HG02678 (cell line): ENCODE data around the gene GMDS.
A peak's percentile ranks its signal among the peaks of the same experiment; 100 is the strongest.
"Not testable (repeated sequence)": the region's sequence is repeated elsewhere in the genome, so short reads cannot be mapped to it uniquely, and the experiment has no call there.

ENCODE experiments used
- ATAC-seq: cut with Tn5 transposase; IDR thresholded peaks from one replicate; pipeline ENCODE4 v1.9.1; 2021; ENCODE audit warnings: mild to moderate bottlenecking, moderate library complexity; ENCODE audit not compliant: unreplicated experiment

Gene GMDS

GRCh38 chr6:1870251-1870650, 375.2 kb downstream of the GMDS start:
- no peak for ATAC-seq

DNA sequence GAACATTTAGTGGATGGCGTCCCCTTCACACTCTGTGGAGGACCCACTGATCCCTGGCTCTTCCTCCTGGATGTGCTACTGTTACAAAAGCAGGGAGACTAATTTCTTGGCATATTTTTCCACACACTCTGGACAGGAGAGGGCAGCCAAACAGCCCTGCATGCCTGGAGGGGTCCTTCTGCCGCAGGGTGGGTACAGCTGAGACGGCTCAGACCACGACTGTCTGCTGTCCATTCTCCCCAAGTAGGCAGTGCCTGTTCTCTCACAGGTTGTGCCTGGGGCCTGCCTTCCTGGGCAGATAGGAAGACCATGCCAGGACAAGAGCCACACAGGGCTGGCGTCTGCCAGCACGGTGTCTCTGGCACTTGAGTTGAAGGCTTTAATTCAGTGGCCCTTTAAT, 375.6 kb downstream of the GMDS start:
- no peak for ATAC-seq

GRCh38 chr6:1869308-1869707, 376.1 kb downstream of the GMDS start:
- ATAC-seq, result no peak

DNA sequence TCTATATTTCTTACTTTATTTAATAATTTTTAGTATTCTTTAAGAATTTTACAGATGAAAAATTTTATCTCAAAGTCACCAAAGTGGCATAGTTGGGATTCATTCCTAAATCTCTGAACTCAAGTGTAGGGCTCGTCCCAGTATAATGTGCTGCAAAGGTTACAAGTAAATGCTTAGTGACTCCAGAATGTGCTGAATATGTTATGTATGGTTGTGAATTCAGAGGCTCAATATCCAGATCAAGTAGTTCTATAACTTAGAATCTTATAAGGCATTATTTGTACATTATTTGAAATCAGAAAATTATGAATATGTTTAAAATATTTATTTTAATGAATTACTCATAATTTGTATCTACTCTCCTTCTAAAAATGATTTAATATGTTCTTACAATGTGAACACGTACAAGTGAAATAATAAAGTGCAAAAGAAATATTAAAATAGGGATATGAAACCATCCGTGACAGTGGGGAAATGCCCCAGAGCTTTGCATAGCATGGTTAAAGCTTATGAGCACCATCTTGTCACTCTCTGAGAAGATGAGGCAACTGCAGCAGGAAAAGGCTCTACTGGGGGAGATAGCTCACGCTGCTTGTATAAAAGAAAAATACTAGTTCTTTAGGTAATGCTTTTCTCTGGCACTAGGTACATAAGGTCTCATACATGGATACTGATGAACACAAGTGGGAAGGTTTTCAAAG, 376.7 kb downstream of the GMDS start:
- ATAC-seq, result peak; percentile 86

- ATAC-seq, result no peak
Observed at GRCh38 chr6:1867197-1867596, 378.2 kb downstream of the GMDS start.

- ATAC-seq, result no peak
Observed at GRCh38 chr6:1865585-1865984, 379.8 kb downstream of the GMDS start.

- no peak for ATAC-seq
Observed at GRCh38 chr6:1864496-1864895, 380.9 kb downstream of the GMDS start.

DNA sequence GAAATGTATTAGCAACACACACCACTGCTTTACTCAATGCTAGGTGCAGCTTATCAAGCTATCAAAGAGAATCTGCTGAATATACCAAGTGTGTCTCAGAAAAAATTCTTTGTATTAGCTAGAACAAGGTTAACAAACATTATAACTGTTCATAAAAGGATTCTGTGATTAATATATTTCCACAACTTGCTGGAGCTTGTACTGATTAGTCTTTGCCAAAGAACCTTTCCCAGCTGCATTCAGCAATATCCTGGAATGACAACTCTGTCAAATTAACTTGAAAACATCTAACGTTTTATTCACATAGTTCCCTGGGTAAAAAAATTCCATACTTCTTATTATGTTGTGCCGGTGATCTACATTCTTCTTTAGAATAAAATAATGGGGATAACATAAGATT, 383.0 kb downstream of the GMDS start:
- ATAC-seq, result no peak

- no peak for ATAC-seq
Observed at GRCh38 chr6:1860756-1861348, 384.6 kb downstream of the GMDS start.

- ATAC-seq, result no peak
Observed at GRCh38 chr6:1858859-1859258, 386.5 kb downstream of the GMDS start.

GRCh38 chr6:1858196-1858595, 387.2 kb downstream of the GMDS start:
- ATAC-seq, result no peak

GRCh38 chr6:1856381-1856780, 389.0 kb downstream of the GMDS start:
- ATAC-seq, result peak; percentile 92

DNA sequence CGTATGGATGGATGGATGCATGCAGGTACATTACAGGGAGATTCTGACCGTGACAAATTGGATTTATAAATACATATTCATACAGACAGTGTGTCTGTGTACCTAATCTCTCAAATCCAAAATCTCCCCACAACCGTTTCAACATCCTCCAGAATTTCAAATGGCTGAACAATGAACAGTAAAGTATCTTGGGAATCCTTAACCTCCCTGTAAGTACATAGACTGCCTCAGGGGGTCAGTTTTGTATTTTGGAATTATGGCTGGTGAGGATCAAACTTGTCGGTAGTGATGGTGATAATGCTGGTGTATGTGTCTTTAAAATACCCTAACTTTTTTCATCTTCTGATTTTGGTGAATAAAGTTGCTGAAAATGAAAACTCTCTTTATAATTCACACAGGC, 389.5 kb downstream of the GMDS start:
- no peak for ATAC-seq

DNA sequence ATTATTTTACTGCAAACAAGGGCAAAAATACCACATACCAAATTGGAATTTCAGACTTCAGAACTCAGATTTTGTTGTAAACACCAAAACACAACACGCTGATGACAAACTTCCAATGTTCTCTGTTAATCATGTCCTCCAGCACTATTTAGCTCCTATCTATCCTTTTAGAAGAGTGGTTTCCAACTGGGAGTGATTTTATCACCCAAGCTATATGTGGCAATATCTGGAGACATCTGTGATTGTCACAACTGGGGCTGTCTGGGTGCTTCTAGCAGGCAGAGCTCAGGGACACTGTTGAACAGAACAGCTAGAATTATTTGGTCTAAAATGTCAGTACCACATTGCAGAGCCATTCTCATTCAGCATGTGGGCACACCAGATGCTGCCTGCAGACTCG, 391.1 kb downstream of the GMDS start:
- ATAC-seq, result no peak

DNA sequence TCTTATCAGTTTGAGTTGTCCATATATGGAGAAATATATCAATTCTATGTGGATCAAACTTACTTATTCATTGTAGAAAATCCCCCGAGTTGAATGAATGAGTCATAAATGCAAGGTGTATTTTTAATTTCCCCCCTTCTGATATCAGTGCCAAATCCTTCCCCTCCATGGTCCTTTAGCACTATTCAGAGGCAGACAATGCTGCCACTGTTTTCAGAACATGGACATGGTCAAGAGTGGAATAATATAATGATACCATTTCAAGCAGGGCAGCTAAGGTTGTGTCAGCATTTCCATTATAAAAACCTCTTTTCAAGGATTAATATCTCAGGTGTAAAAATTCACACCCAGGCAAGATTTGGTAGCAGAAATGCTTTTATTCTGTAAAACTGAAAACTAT, 391.6 kb downstream of the GMDS start:
- ATAC-seq, result no peak

DNA sequence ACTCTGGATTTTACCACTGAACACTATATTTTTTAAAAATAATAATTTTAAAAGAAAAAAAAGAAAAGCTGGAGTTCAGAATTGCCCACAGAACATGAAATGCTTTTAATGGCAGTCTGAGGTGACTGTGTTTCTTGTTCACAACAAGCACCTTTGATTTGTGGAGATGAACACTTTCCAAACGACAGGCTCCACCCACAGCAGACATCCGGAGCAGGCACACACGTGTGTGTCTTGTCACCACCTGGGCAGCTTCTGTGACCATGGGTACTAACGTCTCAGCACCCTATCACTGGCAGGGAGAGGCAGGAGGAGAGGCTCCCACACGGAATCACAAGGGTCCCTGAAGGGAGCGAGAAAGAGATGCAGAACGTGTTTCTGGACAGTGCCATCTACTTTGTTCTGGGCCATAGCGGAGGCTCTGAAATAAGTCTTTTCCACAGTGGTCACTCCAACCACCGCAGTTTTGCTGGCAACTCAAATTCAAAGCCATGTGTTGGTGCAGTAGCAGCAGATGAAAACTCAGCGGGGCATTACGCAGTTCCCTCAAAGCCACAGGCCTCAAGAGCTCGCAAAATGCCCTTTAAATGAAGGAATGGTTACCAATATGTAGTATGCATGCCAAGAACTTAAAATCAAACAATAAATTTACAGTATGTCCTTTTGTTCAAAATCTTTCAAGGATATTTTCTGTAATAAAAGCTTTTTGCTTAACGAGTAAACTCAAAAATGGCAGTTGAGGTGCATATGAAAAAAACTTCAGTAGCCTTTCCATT, 393.5 kb downstream of the GMDS start:
- ATAC-seq, result no peak

DNA sequence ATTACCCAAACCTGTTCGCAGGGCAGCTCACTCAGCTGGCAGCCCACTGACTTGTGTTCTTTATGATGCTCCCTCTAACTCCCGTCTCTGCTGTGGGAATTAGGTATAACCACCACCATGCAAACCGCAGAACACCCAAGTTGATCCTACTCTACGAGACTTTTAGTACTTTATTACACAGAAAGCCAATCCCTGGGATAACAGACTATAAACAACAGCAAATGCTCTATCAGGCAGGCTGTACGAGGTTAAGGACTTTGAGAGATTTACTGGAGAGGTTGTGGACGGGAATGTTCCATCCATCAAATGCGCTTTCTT, 394.6 kb downstream of the GMDS start:
- ATAC-seq, result no peak

- ATAC-seq, result no peak
Observed at GRCh38 chr6:1850121-1850839, 395.1 kb downstream of the GMDS start.

GRCh38 chr6:1849691-1850090, 395.7 kb downstream of the GMDS start:
- no peak for ATAC-seq

- ATAC-seq, result no peak
Observed at GRCh38 chr6:1848752-1849151, 396.7 kb downstream of the GMDS start.

GRCh38 chr6:1846611-1847010, 398.8 kb downstream of the GMDS start:
- ATAC-seq, result no peak

- not testable (repeated sequence) for ATAC-seq
Observed at GRCh38 chr6:1845543-1845942, 399.9 kb downstream of the GMDS start.
